Measurements from ENCODE around the gene FANCI. TPM values are rescaled to one million over a fixed set of nuclear protein-coding genes. Genes with fewer than 3 reads are reported as not detected.
"Not testable (repeated sequence)": the region's sequence is repeated elsewhere in the genome, so short reads cannot be mapped to it uniquely, and the experiment has no call there.

FANCI gene
- total and polyA plus RNA-seq, 8 donors = 19.8 to 56.3 (median 34.2) TPM

- DNase-seq = no peak
- H3K27me3 ChIP-seq = no peaks in the 10 kb centered on the region
- no peak overlapping the region for H3K4me3 ChIP-seq
- TF ChIP-seq CTCF (IDR thresholded peaks at IDR 0.05) = no peak
- H3K4me1 ChIP-seq = no peaks in the 10 kb centered on the region
- no peak for ATAC-seq
- H3K27ac ChIP-seq = no peak overlapping the region
- H3K9me3 ChIP-seq = no peaks in the 10 kb centered on the region
- intact Hi-C loops (cut with DNase I) = no loop called here
- H3K36me3 ChIP-seq = no peaks in the 10 kb centered on the region
Observed at GRCh38 chr15:89227425-89227824, 16.4 kb upstream of the FANCI start.

GRCh38 chr15:89230277-89230676 lies 13.5 kb upstream of the FANCI start:
- no peak overlapping the region for H3K27ac ChIP-seq
- DNase-seq (no peak), ATAC-seq (no peak)
- no peak for TF ChIP-seq CTCF (IDR thresholded peaks at IDR 0.05)
- H3K4me3 ChIP-seq = no peak overlapping the region
- H3K27me3 ChIP-seq = no peaks in the 10 kb centered on the region
- no peaks in the 10 kb centered on the region for H3K36me3 ChIP-seq
- no peaks in the 10 kb centered on the region for H3K4me1 ChIP-seq
- H3K9me3 ChIP-seq = no peaks in the 10 kb centered on the region
- intact Hi-C loops (cut with DNase I) = no loop called here

- H3K4me1 ChIP-seq = no peaks in the 10 kb centered on the region
- H3K27me3 ChIP-seq = no peaks in the 10 kb centered on the region
- ATAC-seq = no peak
- no peaks in the 10 kb centered on the region for H3K36me3 ChIP-seq
- H3K9me3 ChIP-seq = no peaks in the 10 kb centered on the region
- intact Hi-C loops (cut with DNase I) = no loop called here
- no peak for TF ChIP-seq CTCF (IDR thresholded peaks at IDR 0.05)
- H3K4me3 ChIP-seq = no peak overlapping the region
- H3K27ac ChIP-seq = no peak overlapping the region
- no peak for DNase-seq
Observed at GRCh38 chr15:89231832-89232231, 11.9 kb upstream of the FANCI start.

- H3K27ac ChIP-seq; H3K27me3 ChIP-seq; H3K9me3 ChIP-seq; H3K36me3 ChIP-seq; H3K4me3 ChIP-seq; intact Hi-C loops (cut with DNase I): not testable (repeated sequence)
- DNase-seq = peak in 1 of 4 donors; percentile 2
- ATAC-seq = peak; percentile 49
- H3K4me1 ChIP-seq = peaks cover 6 to 15% of the 10 kb centered on the region in 2 donors
Observed at GRCh38 chr15:89239883-89240810, 3.6 kb upstream of the FANCI start.

- Histone ChIP-seq H3K9me3 (no peaks in the 10 kb centered on the region), H3K27me3 (no peaks in the 10 kb centered on the region), H3K4me3 (peak overlapping the region; percentile 62 to 76), H3K4me1 (peaks cover 6 to 15% of the 10 kb centered on the region in 2 donors), H3K27ac (peak overlapping the region in 1 of 2 donors; percentile 76), H3K36me3 (no peaks in the 10 kb centered on the region)
- intact Hi-C loops (cut with DNase I) = no loop called here
- no peak for TF ChIP-seq CTCF (IDR thresholded peaks at IDR 0.05)
- DNase-seq = no peak
- ATAC-seq = peak; percentile 5
Observed at GRCh38 chr15:89243046-89243690, 611 bp upstream of the FANCI start.

All from left lung (tissue), 10 donors.